Activated gamma-delta T cell treated with Interleukin-2 at 50 U/mL for 16 hours (primary cell): ENCODE results near the gene PRH2.

Experiments used
- DNase-seq: peaks from one replicate; pipeline ENCODE4 v3.0.0-alpha.2; 2020

The PRH2 gene

GRCh38 chr12:10928746-10929286 lies at the start of gene PRH2:
TSS of gene PRH2 (plus strand) at chr12:10929236. CDS start at chr12:10929274, 38 bp downstream.
- no peak for DNase-seq

GRCh38 chr12:10884086-10884725 lies 44.8 kb upstream of the PRH2 start, which contains the start of gene PRH1:
TSS of gene PRH1 (minus strand) at chr12:10884255. CDS start at chr12:10884217, 38 bp downstream.
- DNase-seq: no peak

DNA sequence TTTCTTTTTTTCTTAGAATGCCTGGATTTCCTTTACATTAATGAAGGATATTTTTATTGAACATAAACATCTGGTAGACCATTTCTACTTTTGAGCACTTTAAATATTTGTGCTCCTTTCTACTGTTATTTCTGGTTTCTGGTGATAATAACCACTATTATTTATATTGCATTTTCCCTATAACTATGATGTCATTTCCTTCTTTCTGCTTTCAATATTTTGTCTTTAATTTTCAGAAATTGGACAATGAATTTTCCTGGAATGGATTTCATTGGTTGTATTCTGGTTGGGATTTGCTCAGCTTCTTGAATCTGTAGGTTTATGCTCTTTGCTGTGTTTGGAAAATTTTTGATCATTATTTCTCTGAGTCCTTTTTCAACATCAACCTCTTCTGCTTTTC lies 39.8 kb upstream of the PRH2 start:
- no peak for DNase-seq

GRCh38 chr12:10891937-10892336 lies 37.1 kb upstream of the PRH2 start:
- DNase-seq: no peak

DNA sequence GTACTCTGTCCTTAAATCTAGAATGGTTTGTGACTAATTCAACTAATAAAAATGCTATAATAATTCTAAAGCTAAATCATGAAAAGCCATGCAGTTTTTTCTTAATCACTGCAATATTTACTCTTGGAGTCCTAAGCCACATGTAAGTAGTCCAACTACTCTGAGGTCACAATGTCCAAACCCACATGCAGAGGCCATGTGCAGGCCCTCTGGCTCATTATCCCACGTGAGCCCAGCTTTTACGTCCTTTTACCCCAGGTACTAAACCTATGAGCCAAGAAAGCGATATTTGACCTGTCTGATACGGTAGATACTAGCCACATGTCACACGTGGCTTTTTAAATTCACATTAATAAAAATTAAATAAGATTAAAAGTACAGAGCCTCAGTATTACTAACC lies 32.2 kb upstream of the PRH2 start:
- DNase-seq: no peak

- no peak for DNase-seq
Measured at GRCh38 chr12:10900530-10900929, 28.5 kb upstream of the PRH2 start.

DNA sequence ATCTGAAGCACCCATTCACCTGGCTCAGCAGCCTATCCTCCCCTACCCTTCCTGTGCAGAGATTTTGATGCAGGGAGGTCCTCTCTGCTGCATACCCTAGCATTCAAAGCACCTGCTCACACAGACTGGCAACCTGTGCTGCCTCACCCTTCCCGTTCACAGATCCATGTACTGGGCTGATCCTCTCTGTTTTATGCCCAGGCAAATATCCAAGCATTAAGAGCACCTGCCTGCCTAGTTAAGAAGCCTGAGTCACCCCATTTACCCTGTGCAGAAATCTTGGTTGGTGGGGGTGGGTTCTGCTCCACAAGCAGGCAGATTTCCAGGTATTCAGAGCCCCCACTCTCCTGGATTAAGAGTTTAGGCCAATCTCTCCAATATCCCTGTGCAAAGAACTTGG lies 28.1 kb upstream of the PRH2 start:
- DNase-seq: no peak

GRCh38 chr12:10901427-10901826 lies 27.6 kb upstream of the PRH2 start:
- DNase-seq: no peak

DNA sequence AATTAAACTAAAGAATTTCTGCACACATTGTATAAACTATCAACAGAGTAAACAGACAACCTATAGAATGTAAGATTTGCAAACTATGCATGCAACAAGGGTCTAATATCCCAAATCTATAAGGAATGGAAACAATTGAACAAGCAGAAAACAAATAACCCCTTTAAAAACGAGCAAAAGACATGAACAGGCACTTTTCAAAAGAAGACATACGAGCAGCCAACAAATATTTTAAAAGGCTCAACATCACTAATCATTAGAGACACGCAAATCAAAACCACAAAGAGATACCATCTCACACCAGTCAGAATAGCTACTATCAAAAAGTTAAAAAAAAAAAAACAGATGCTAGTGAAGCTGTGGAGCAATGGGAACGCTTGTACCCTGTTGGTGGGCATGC lies 24.4 kb upstream of the PRH2 start:
- no peak for DNase-seq

- DNase-seq: no peak
Measured at GRCh38 chr12:10909462-10909861, 19.6 kb upstream of the PRH2 start, which contains the start of gene TAS2R13. TSS of gene TAS2R13 (minus strand) at chr12:10909562. CDS start at chr12:10909298, 264 bp downstream.

DNA sequence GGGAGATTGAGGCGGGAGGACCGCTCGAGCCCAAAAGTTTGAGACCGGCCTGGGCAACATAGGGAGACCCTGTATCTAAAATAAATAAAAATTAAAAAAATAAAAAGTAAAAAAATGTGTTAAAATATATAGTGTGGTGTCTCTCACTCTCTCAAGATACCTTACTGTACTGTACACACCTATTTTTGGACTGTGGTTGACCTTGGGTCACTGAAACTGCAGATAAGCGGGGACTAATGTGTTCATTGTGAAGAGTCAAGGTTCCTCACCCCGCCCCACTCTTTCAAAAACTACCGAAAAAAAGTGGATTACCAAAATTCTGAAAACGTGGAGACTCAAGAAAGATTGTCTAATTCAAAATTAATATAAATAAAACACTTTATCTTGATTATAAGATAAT lies 18.7 kb upstream of the PRH2 start:
- no peak for DNase-seq

GRCh38 chr12:10919809-10920208 lies 9.2 kb upstream of the PRH2 start:
- no peak for DNase-seq

- DNase-seq: no peak
Measured at GRCh38 chr12:10926269-10926668, 2.8 kb upstream of the PRH2 start.

- DNase-seq: no peak
Measured at GRCh38 chr12:10936506-10936905, 7.5 kb downstream of the PRH2 start.

GRCh38 chr12:10939163-10939562 lies 10.1 kb downstream of the PRH2 start, which contains the start of gene TAS2R14:
TSS of gene TAS2R14 (minus strand) at chr12:10939263. CDS start at chr12:10939207, 56 bp downstream.
- DNase-seq: no peak

GRCh38 chr12:10940389-10940788 lies 11.4 kb downstream of the PRH2 start:
- no peak for DNase-seq

DNA sequence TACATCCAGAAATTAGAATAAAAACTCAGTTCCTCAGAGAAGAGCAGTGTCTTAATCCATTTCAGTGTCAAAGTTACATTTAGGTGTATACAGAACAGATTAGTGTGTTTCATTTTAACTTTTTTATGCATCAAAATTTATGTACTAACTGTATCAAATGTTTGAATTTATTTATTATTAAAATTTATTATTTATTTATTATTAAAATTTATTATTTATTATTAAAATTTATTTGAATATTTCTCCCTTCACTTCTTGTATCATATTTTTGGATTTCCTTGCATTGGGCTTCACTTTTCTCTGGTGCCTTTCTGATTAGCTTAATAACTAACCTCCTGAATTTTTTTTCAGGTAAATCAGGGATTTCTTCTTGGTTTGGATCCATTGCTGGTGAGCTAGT lies 12.3 kb downstream of the PRH2 start:
- DNase-seq: no peak

GRCh38 chr12:10941916-10942607 lies 13.0 kb downstream of the PRH2 start:
- no peak for DNase-seq

DNA sequence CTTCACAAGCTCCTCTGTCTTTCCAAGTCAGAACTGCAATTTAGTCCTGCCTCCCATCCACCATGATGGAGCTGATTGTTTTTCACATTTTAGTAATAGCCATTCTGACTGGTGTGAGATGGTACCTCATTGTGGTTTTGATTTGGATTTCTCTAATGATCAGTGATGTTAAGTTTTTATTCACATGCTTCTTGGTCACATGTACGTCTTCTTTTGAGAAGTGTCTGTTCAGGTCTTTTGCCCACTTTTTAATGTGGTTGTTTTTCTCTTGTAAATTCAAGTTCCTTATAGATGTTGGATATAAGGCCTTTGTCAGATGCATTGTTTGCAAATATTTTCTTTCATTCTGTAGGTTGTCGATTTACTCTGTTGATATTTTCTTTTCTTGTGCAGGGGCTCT lies 14.1 kb downstream of the PRH2 start:
- DNase-seq: no peak

GRCh38 chr12:10952645-10953044 lies 23.6 kb downstream of the PRH2 start:
- no peak for DNase-seq

- DNase-seq: no peak
Measured at GRCh38 chr12:10956085-10956484, 27.0 kb downstream of the PRH2 start.

GRCh38 chr12:10957741-10958140 lies 28.7 kb downstream of the PRH2 start:
- no peak for DNase-seq

DNA sequence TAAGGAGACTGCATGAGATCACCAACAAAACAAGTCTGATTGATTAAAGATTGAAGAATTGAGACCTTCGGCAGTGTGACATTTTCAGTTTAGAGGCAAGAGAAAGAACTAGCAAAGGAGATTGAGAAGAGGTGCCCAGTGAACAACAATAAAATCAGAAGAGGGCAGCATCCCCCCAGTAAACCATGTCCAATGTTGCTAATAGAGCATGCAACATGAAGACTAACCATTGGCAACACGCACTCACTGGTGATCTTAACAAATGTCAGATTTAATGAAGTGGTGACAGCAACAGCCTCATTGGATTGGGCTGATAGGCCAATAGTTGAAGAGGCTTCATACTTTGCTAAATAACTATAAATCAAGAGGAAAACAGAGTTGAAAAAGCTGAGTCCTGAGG lies 30.8 kb downstream of the PRH2 start:
- DNase-seq: no peak

GRCh38 chr12:10960211-10960610 lies 31.2 kb downstream of the PRH2 start:
- no peak for DNase-seq
